Measurements from ENCODE around the gene ZAR1.
A peak's percentile ranks its signal among the peaks of the same experiment; 100 is the strongest.
"Not testable (repeated sequence)": the region's sequence is repeated elsewhere in the genome, so short reads cannot be mapped to it uniquely, and the experiment has no call there.

Gene ZAR1

DNA sequence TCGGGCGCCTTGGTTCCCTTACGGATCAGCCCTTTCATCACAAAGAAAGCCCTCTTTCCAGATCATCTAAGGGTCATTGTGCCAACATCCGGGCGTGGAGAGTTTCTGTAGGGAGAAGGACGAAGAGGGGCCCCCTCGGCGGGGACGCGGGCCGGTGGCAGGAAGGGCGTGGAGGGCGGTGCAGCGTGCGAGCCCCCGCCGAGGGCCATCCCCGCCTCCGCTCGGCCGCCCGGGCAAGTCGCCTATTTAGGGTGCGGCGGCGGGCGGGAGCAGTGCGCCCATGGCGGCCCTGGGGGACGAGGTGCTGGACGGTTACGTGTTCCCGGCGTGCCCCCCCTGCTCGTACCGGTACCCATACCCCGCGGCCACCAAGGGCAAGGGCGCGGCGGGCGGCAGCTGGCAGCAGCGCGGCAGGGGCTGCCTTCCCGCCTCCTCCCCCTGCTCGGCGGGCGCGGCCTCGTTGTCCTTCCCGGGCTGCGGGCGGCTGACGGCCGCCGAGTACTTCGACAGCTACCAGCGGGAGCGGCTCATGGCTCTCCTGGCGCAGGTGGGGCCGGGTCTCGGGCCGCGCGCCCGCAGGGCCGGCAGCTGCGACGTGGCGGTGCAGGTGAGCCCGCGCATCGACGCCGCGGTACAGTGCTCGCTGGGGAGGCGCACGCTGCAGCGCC is at the start of gene ZAR1:
Gene ZAR1 (plus strand): TSS at position 241 of the 668 bp plus-strand sequence. CDS start 40 bp downstream, at position 281.
- DNase-seq (ENCODE audit: low spot score) = no peak

DNA sequence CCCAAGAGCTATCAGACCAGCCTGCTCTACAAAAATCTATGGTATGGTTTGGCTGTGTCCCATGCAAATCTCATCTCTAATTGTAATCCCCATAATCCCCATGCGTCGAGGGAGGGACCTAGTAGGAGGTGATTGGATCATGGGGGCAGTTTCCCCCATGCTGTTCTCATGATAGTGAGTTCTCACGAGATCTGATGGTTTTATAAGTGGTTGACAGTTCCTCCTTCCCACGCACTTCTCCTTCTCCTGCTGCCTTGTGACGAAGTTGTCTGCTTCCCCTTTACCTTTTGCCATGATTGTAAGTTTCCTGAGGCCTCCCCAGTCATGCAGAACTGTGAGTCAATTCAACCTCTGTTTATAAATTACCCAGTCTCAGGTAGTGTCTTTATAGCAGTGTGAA is 49.1 kb upstream of the ZAR1 start:
- DNase-seq (ENCODE audit: low spot score) = not testable (repeated sequence)

GRCh38 chr4:48445704-48446103 is 44.3 kb upstream of the ZAR1 start:
- DNase-seq (ENCODE audit: low spot score) = no peak

- no peak for DNase-seq (ENCODE audit: low spot score)
Observed at GRCh38 chr4:48446642-48447041, 43.4 kb upstream of the ZAR1 start.

DNA sequence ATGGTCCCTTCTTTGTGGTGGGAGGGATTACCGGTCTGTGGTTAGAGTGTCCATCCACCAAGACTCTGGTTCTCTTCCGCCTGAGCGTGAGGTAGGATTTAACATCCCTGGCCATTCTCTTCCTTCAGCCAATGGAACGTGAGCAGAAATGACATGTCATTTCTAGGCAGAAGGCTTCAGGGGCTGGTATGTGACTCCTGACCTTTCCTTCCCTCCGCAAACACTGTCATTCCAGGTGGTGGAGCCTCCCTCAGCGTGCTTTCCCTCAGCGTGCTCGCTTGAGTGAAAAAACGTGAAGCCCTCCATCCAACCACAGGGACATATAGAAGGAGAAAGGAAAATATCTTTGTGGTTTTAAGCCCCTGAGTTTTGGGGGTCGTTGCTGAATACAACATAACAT is 40.9 kb upstream of the ZAR1 start:
- no peak for DNase-seq (ENCODE audit: low spot score)

GRCh38 chr4:48450740-48451139 is 39.3 kb upstream of the ZAR1 start:
- no peak for DNase-seq (ENCODE audit: low spot score)

DNA sequence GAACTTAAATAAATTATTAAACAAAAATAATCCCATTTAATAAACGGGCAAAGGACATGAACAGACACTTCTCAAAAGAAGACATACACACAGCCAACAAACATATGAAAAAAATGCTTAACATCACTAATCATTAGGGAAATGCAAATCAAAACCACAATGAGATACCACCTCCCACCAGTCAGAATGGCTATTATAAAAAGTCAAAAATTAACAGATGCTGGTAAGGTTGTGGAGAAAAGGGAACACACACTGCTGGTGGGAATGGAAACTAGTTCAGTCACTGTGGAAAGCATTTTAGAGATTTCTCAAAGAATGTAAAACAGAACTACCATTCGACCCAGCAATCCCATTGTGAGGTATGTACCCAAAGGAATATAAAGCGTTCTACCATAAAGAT is 38.4 kb upstream of the ZAR1 start:
- DNase-seq (ENCODE audit: low spot score) = not testable (repeated sequence)

- DNase-seq (ENCODE audit: low spot score) = no peak
Observed at GRCh38 chr4:48454591-48454990, 35.5 kb upstream of the ZAR1 start.

- no peak for DNase-seq (ENCODE audit: low spot score)
Observed at GRCh38 chr4:48461000-48461399, 29.1 kb upstream of the ZAR1 start.

GRCh38 chr4:48462363-48462762 is 27.7 kb upstream of the ZAR1 start:
- no peak for DNase-seq (ENCODE audit: low spot score)

- DNase-seq (ENCODE audit: low spot score) = no peak
Observed at GRCh38 chr4:48467442-48467841, 22.6 kb upstream of the ZAR1 start.

- DNase-seq (ENCODE audit: low spot score) = no peak
Observed at GRCh38 chr4:48467891-48468290, 22.2 kb upstream of the ZAR1 start.

DNA sequence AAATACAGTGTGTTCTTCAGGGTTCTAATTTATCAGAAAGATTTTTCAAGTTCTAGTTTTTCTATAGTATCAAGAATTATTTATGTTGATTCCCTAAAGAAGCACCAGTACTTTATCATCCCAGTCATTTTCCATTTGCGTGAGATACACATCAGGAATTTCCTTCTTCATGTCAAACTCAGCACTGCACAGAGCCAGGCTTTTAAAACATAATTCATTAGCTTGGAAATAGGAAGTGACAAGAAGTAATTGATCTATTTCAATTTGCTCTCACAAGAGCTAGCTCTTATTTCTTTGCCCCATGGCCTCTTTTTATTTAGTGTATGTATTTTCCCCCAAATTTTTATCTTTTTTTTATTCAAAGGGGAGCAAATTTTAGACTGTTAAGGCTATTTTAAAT is 19.9 kb upstream of the ZAR1 start:
- DNase-seq (ENCODE audit: low spot score) = no peak

DNA sequence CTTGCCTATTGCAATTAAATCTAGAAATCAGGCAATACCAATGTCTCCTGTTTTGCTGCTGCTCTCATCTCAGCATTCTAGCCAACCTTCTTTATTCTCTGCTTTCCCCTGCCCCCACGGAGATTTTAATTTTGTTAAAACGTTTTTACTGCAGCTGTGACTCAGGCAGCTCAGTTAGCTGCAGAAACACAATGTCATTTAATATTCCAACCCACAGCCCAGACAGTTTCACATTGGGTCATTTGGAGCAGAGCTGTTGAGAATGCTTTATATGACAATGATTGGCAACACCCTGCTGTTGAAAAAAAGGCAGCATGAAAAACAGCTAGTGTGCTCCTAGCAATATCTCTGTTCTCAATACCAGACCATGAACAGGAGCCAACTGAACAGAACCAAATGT is 19.5 kb upstream of the ZAR1 start:
- DNase-seq (ENCODE audit: low spot score) = peak; percentile 65

DNA sequence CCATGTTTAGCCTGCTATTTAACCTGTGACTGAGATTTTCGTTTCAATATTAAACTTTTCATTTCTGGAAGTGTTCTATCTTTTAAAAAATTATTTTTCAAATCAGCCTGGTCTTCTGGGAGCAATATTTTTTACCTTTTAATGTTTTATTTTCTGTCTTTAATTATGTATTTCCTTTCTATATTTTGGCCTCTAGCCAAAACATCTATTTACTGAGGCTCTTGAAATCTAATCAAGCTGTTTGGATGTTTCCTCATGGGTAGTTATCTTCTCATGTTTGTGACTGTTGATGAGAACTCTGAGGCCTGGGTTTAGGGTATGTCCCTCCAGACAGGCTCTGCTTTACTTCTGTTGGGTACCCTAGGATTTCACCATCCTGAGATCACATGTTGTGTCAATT is 17.3 kb upstream of the ZAR1 start:
- DNase-seq (ENCODE audit: low spot score) = no peak

- DNase-seq (ENCODE audit: low spot score) = no peak
Observed at GRCh38 chr4:48475770-48476169, 14.3 kb upstream of the ZAR1 start.

DNA sequence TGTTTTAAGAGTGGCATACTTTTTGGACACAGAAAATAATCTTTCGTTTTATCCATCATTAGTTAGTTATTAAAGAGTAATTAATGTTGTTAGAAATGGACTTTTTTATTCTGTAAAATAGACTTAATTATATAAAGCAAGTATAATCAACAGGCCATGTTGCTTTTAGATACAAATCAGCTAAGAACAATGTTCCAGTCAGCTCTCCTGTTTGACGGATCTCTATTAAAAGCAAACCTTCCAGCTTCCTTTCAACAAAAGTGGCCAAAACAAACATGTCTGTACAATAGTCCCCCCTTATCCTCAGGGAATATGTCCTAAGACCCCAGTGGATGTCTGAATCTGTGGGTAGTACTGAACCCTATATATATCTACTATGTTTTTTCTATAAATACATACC is 11.8 kb upstream of the ZAR1 start:
- no peak for DNase-seq (ENCODE audit: low spot score)

DNA sequence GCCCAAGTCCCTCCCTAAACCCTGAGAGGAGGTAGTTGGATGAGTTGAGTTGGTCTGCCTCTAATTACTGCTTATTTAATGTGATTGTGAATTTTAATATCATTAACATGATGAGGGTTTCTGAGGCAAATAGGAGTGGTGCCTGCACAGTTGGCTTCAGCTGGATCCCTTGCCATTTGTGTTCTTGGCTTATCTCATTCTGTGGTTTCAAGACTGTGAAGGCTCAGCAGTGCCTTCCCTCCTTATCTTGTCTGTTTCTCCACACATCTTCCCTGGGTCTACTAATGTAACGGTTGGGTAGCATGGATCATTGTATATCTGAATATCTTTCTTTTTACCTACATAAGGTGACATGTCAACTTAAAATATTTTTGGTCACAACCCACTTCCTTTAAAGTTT is 8.5 kb upstream of the ZAR1 start:
- DNase-seq (ENCODE audit: low spot score) = no peak

GRCh38 chr4:48483006-48483776 is 6.9 kb upstream of the ZAR1 start, which contains the start of gene SLC10A4:
SLC10A4 (plus strand) TSS chr4:48483343; CDS start chr4:48483562, 219 bp downstream.
- no peak for DNase-seq (ENCODE audit: low spot score)

GRCh38 chr4:48483777-48484493 is 6.1 kb upstream of the ZAR1 start:
- no peak for DNase-seq (ENCODE audit: low spot score)

DNA sequence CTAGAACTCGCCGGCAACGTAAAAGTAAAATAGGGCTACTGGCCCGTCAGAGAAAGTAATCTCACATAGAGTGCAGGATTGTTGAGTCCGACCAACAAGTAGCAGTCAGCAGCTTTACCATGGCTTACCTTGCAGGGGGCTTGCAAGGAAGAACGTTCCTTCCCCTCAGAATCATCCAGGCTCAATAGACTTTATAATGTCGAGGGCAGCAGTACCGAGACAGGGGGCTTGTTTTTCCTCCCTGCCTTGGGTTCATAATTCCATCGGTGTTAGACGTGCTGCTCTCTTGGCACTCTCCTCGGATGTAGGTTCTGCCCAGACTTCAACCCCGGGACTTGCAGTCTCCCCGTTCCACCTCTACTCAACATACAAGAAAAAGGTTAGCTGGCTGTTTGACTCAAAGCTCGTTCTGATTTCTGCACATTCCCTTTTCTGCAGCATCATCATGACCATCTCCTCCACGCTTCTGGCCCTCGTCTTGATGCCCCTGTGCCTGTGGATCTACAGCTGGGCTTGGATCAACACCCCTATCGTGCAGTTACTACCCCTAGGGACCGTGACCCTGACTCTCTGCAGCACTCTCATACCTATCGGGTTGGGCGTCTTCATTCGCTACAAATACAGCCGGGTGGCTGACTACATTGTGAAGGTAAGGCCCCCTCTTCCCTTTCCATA is 5.4 kb upstream of the ZAR1 start:
- no peak for DNase-seq (ENCODE audit: low spot score)

DNA sequence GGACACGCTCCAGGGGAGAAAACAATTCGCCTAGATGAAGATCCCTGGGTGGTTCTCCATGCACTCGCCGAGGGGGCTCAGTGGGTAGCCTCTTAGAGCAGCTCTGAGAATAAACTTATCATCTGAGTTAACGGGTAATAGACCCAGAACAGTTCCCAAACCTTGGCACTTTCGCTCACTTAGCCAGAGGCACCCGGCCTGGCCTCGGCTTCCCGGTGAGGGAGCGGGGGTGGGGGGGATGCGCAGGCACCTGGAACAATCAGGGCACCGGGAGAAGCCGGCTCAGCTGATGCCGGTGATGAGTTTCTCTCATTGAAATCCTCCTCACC is 405 bp upstream of the ZAR1 start:
- no peak for DNase-seq (ENCODE audit: low spot score)
